ENCODE measurements around the gene RICTOR. TPM values are rescaled to one million over a fixed set of nuclear protein-coding genes. Genes with fewer than 3 reads are reported as not detected.

RICTOR gene
- total RNA-seq, 1 donor from 2014 or later: 35.3 TPM

DNA sequence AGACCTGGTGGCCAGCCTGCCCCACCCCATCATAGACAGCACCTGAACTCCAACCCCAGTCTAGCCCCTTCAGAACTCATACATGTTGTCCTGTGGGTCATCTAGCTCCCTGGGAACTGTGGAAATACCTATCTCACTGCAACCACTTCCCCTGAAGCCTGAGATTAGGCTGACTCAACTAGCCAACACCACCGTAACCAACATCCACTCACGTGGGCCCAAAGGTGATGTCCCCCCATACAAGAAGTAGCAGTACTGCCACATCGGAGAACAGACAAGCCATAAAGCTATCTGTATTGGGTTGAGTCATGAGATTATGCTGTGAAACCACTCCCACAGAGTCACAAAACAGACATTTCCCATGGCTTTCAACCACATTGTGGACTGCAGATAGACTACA is 181.8 kb downstream of the RICTOR start:
- Mint-ChIP-seq H3K27ac (ENCODE audit: unreplicated experiment) (no peak overlapping the region), H3K27me3 (ENCODE audit: unreplicated experiment) (peaks cover 2% of the 10 kb centered on the region), H3K4me1 (ENCODE audit: unreplicated experiment) (peaks cover 8% of the 10 kb centered on the region), H3K4me3 (ENCODE audit: unreplicated experiment) (peak overlapping the region; percentile 23), H3K9me3 (ENCODE audit: unreplicated experiment) (peaks cover 7% of the 10 kb centered on the region), H3K36me3 (ENCODE audit: low read depth, unreplicated experiment) (peaks cover 7% of the 10 kb centered on the region)
- DNase-seq (ENCODE audit: low spot score): no peak
- TF ChIP-seq, protein P1, sequence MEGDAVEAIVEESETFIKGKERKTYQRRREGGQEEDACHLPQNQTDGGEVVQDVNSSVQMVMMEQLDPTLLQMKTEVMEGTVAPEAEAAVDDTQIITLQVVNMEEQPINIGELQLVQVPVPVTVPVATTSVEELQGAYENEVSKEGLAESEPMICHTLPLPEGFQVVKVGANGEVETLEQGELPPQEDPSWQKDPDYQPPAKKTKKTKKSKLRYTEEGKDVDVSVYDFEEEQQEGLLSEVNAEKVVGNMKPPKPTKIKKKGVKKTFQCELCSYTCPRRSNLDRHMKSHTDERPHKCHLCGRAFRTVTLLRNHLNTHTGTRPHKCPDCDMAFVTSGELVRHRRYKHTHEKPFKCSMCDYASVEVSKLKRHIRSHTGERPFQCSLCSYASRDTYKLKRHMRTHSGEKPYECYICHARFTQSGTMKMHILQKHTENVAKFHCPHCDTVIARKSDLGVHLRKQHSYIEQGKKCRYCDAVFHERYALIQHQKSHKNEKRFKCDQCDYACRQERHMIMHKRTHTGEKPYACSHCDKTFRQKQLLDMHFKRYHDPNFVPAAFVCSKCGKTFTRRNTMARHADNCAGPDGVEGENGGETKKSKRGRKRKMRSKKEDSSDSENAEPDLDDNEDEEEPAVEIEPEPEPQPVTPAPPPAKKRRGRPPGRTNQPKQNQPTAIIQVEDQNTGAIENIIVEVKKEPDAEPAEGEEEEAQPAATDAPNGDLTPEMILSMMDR (IDR thresholded peaks at IDR 0.05; ENCODE audit: unreplicated experiment): no peak

DNA sequence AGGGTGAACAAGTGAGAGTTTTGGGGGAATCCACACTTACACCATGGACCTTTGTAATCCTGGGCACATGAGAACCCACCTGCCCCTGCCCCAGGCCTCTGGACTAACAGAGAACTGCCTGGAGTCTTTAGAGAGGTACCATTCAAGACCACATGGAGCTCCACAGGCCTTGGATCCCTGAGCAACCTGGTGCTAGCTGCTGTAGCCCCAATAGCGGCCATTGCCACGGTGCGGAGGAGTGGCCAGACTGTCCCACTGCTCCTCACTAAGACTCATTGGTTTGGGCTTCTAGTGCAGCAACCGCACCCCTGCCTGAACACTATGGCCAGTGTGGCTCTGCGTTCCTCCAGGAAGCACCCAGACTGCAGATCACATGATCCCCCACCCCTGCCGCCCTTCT is 182.6 kb downstream of the RICTOR start:
- Mint-ChIP-seq H3K27ac (ENCODE audit: unreplicated experiment) (no peak overlapping the region), H3K36me3 (ENCODE audit: low read depth, unreplicated experiment) (peaks cover 7% of the 10 kb centered on the region), H3K27me3 (ENCODE audit: unreplicated experiment) (peaks cover 2% of the 10 kb centered on the region), H3K9me3 (ENCODE audit: unreplicated experiment) (peaks cover 7% of the 10 kb centered on the region), H3K4me3 (ENCODE audit: unreplicated experiment) (no peak overlapping the region), H3K4me1 (ENCODE audit: unreplicated experiment) (peaks cover 8% of the 10 kb centered on the region)
- TF ChIP-seq, protein P1 (IDR thresholded peaks at IDR 0.05; ENCODE audit: unreplicated experiment): no peak
- no peak for DNase-seq (ENCODE audit: low spot score)

DNA sequence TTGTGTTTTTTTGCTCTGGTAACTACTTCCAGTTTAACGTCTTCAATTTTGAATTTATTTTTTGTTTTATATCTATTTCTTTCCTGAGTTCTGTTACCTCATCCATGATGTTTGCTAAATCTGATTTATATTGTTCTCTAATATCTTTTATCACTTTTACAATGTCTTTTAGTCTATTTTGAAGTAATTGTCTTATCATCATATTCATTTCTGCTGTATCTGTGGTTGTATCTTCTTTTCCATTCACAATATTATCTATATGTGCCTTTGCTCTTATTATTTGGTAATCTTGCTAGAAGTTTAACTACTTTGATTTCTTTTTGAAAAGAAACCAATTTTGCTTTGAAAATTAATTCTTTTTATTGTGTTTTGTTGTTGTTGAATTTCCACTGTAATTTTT is 184.8 kb downstream of the RICTOR start:
- DNase-seq (ENCODE audit: low spot score): no peak
- no peak overlapping the region for H3K4me3 Mint-ChIP-seq (ENCODE audit: unreplicated experiment)

DNA sequence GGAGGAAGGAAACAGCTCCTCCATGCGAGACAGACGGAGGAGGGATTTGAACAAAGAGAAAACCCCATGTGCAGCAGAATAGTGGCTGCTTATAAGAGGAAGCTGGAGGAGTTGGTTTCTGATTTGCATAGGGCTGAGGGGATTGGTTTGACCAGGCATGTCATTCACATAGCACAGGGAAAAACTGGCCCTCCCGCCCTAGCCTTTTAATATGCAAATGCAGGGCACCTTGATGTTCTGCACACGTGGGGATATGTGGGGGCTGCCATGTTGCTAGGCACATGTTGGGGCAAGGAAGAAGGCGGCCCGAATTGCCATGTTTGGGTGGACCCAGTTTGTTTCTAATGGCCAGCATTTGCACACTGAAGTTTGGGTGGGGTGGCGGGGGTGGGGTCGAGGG is 186.2 kb downstream of the RICTOR start:
- Mint-ChIP-seq H3K4me3 (ENCODE audit: unreplicated experiment) (no peak overlapping the region), H3K27me3 (ENCODE audit: unreplicated experiment) (peaks cover 2% of the 10 kb centered on the region), H3K9me3 (ENCODE audit: unreplicated experiment) (no peaks in the 10 kb centered on the region)

More for the DNA sequence above, 184.8 kb downstream of the RICTOR start:
- no peak overlapping the region for H3K27ac Mint-ChIP-seq (ENCODE audit: unreplicated experiment)
- H3K4me1 Mint-ChIP-seq (ENCODE audit: unreplicated experiment): peaks cover 10% of the 10 kb centered on the region
- peaks cover 20% of the 10 kb centered on the region for H3K36me3 Mint-ChIP-seq (ENCODE audit: low read depth, unreplicated experiment)
- H3K27me3 Mint-ChIP-seq (ENCODE audit: unreplicated experiment): peaks cover 2% of the 10 kb centered on the region
- TF ChIP-seq, protein P1 (IDR thresholded peaks at IDR 0.05; ENCODE audit: unreplicated experiment): no peak
- H3K9me3 Mint-ChIP-seq (ENCODE audit: unreplicated experiment): peaks cover 3% of the 10 kb centered on the region

More for the DNA sequence above, 186.2 kb downstream of the RICTOR start:
- Mint-ChIP-seq H3K27ac (ENCODE audit: unreplicated experiment) (no peak overlapping the region), H3K4me1 (ENCODE audit: unreplicated experiment) (peaks cover 22% of the 10 kb centered on the region), H3K36me3 (ENCODE audit: low read depth, unreplicated experiment) (peaks cover 19% of the 10 kb centered on the region)
- TF ChIP-seq, protein P1 (IDR thresholded peaks at IDR 0.05; ENCODE audit: unreplicated experiment): no peak
- DNase-seq (ENCODE audit: low spot score): no peak

Other genes starting within 250 kb of the RICTOR start
- 17.4 TPM for gene OSMR, start 228.4 kb downstream of the RICTOR start, total RNA-seq (ENCODE audit: unreplicated experiment)
- 0.31 TPM for gene FYB1, start 145.2 kb upstream of the RICTOR start, total RNA-seq (ENCODE audit: unreplicated experiment)

All from endothelial cell (in vitro differentiated cells).